ENCODE data around the gene CSGALNACT2. TPM values are rescaled to one million over a fixed set of nuclear protein-coding genes. Genes with fewer than 3 reads are reported as not detected.

Gene CSGALNACT2
- total RNA-seq, 2 experiments from 2014 or later = 16.2 to 16.8 TPM

GRCh38 chr10:43202224-43202656 is 64.0 kb downstream of the CSGALNACT2 start:
- Mint-ChIP-seq H3K9me3 (no peaks in the 10 kb centered on the region), H3K4me3 (peak overlapping the region; percentile 72), H3K36me3 (no peaks in the 10 kb centered on the region), H3K4me1 (peaks cover 4% of the 10 kb centered on the region), H3K27me3 (no peaks in the 10 kb centered on the region), H3K27ac (no peak overlapping the region)
- peak; percentile 65 for DNase-seq

- Mint-ChIP-seq H3K4me1 (peaks cover 4% of the 10 kb centered on the region), H3K27ac (no peak overlapping the region), H3K4me3 (no peak overlapping the region), H3K36me3 (no peaks in the 10 kb centered on the region), H3K27me3 (no peaks in the 10 kb centered on the region), H3K9me3 (no peaks in the 10 kb centered on the region)
- peak; percentile 48 for DNase-seq
Measured at GRCh38 chr10:43202657-43203447, 64.6 kb downstream of the CSGALNACT2 start.

- no peaks in the 10 kb centered on the region for H3K27me3 Mint-ChIP-seq
- no peak overlapping the region for H3K4me3 Mint-ChIP-seq
- DNase-seq = no peak
Measured at GRCh38 chr10:43203448-43204041, 65.3 kb downstream of the CSGALNACT2 start.

GRCh38 chr10:43204042-43204942 is 66.0 kb downstream of the CSGALNACT2 start:
- H3K4me3 Mint-ChIP-seq = no peak overlapping the region
- H3K36me3 Mint-ChIP-seq = no peaks in the 10 kb centered on the region
- H3K4me1 Mint-ChIP-seq = peaks cover 4% of the 10 kb centered on the region
- H3K27ac Mint-ChIP-seq = no peak overlapping the region
- H3K27me3 Mint-ChIP-seq = no peaks in the 10 kb centered on the region
- no peaks in the 10 kb centered on the region for H3K9me3 Mint-ChIP-seq
- no peak for DNase-seq

More at GRCh38 chr10:43203448-43204041, 65.3 kb downstream of the CSGALNACT2 start:
- no peaks in the 10 kb centered on the region for H3K9me3 Mint-ChIP-seq
- no peaks in the 10 kb centered on the region for H3K36me3 Mint-ChIP-seq
- H3K27ac Mint-ChIP-seq = no peak overlapping the region
- peaks cover 4% of the 10 kb centered on the region for H3K4me1 Mint-ChIP-seq

- no peaks in the 10 kb centered on the region for H3K36me3 Mint-ChIP-seq
- no peaks in the 10 kb centered on the region for H3K9me3 Mint-ChIP-seq
- H3K27ac Mint-ChIP-seq = no peak overlapping the region
- H3K4me3 Mint-ChIP-seq = no peak overlapping the region
- no peaks in the 10 kb centered on the region for H3K27me3 Mint-ChIP-seq
- H3K4me1 Mint-ChIP-seq = peaks cover 4% of the 10 kb centered on the region
- peak; percentile 56 for DNase-seq
Measured at GRCh38 chr10:43204943-43205671, 66.9 kb downstream of the CSGALNACT2 start.

- Mint-ChIP-seq H3K27ac (no peak overlapping the region), H3K36me3 (no peaks in the 10 kb centered on the region), H3K4me1 (peaks cover 4% of the 10 kb centered on the region), H3K4me3 (no peak overlapping the region), H3K9me3 (no peaks in the 10 kb centered on the region), H3K27me3 (no peaks in the 10 kb centered on the region)
- DNase-seq = no peak
Measured at GRCh38 chr10:43205681-43206390, 67.6 kb downstream of the CSGALNACT2 start.

GRCh38 chr10:43206391-43207235 is 68.4 kb downstream of the CSGALNACT2 start:
- Mint-ChIP-seq H3K4me1 (peaks cover 4% of the 10 kb centered on the region), H3K9me3 (no peaks in the 10 kb centered on the region), H3K36me3 (no peaks in the 10 kb centered on the region), H3K4me3 (no peak overlapping the region), H3K27ac (no peak overlapping the region), H3K27me3 (no peaks in the 10 kb centered on the region)
- DNase-seq = no peak

GRCh38 chr10:43208147-43209073 is 70.2 kb downstream of the CSGALNACT2 start:
- Mint-ChIP-seq H3K27ac (no peak overlapping the region), H3K4me3 (no peak overlapping the region), H3K36me3 (no peaks in the 10 kb centered on the region), H3K9me3 (no peaks in the 10 kb centered on the region), H3K27me3 (no peaks in the 10 kb centered on the region), H3K4me1 (no peaks in the 10 kb centered on the region)
- DNase-seq = no peak

GRCh38 chr10:43209074-43209455 is 70.8 kb downstream of the CSGALNACT2 start:
- Mint-ChIP-seq H3K27me3 (no peaks in the 10 kb centered on the region), H3K4me1 (no peaks in the 10 kb centered on the region), H3K27ac (no peak overlapping the region), H3K4me3 (no peak overlapping the region), H3K36me3 (no peaks in the 10 kb centered on the region), H3K9me3 (no peaks in the 10 kb centered on the region)
- DNase-seq = no peak

- H3K27me3 Mint-ChIP-seq = no peaks in the 10 kb centered on the region
- no peaks in the 10 kb centered on the region for H3K4me1 Mint-ChIP-seq
- no peaks in the 10 kb centered on the region for H3K36me3 Mint-ChIP-seq
- H3K4me3 Mint-ChIP-seq = no peak overlapping the region
- H3K9me3 Mint-ChIP-seq = no peaks in the 10 kb centered on the region
- no peak overlapping the region for H3K27ac Mint-ChIP-seq
- no peak for DNase-seq
Measured at GRCh38 chr10:43209651-43210141, 71.5 kb downstream of the CSGALNACT2 start.

GRCh38 chr10:43210556-43210955 is 72.3 kb downstream of the CSGALNACT2 start:
- DNase-seq = no peak
- H3K9me3 Mint-ChIP-seq = no peaks in the 10 kb centered on the region
- H3K27ac Mint-ChIP-seq = no peak overlapping the region
- H3K36me3 Mint-ChIP-seq = no peaks in the 10 kb centered on the region
- no peak overlapping the region for H3K4me3 Mint-ChIP-seq
- H3K4me1 Mint-ChIP-seq = no peaks in the 10 kb centered on the region
- H3K27me3 Mint-ChIP-seq = no peaks in the 10 kb centered on the region

GRCh38 chr10:43211030-43211429 is 72.8 kb downstream of the CSGALNACT2 start:
- Mint-ChIP-seq H3K36me3 (no peaks in the 10 kb centered on the region), H3K27ac (no peak overlapping the region), H3K4me3 (no peak overlapping the region), H3K27me3 (no peaks in the 10 kb centered on the region), H3K4me1 (no peaks in the 10 kb centered on the region), H3K9me3 (no peaks in the 10 kb centered on the region)
- DNase-seq = no peak
